ENCODE measurements around the gene PAX8.

GRCh38 chr2:113182471-113183260 is 96.1 kb downstream of the PAX8 start:
- TF ChIP-seq CTCF (IDR thresholded peaks at IDR 0.05 in 8 of 11, conservative IDR thresholded peaks at IDR 0.05 in 3 of 11), result no peak
- TF ChIP-seq POLR2AphosphoS5 (IDR thresholded peaks at IDR 0.05), result no peak
- TF ChIP-seq POLR2A (IDR thresholded peaks at IDR 0.05), result no peak
